T-helper 1 cell (primary cell): ENCODE data around the gene FOXE3.

Experiments
- DNase-seq, 5 donors: peaks; one replicate each; pipeline ENCODE4 v3.0.0-alpha.2; 2012 to 2020

The FOXE3 gene

DNA sequence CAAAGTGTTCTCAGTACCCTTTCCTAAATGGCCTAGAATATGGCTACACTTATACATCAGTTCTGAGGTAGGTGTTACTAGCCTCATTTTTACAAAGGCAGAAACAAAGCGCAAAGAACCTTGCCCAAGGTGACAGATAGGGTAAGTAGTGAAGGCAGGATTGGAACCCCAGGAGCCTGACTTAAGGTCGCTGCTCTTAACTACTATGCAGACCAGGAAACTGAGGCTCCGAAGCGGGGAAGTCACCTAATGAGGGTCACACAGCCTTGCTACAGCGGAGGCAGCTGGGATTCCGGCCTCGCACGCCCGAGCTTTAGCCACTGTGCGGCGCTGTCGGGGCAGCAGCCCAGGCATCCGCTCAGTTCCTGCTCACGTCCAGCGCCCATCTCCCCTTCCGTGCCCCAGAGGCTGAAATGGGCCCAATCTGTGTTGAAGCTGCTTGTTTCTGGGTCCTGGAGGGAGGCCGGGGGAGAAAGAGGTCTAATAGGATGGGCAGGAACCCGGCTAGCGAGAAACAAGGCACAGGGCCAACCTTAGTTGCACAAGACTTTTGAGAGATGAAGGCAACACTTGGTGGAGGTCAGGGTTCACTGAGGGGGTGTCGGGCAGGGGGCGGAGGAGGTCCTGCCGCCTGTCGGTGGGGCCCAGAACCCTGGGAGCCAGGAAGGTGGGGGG, 20.4 kb downstream of the FOXE3 start:
- DNase-seq, result peak; percentile 41 to 81 (median 61)

DNA sequence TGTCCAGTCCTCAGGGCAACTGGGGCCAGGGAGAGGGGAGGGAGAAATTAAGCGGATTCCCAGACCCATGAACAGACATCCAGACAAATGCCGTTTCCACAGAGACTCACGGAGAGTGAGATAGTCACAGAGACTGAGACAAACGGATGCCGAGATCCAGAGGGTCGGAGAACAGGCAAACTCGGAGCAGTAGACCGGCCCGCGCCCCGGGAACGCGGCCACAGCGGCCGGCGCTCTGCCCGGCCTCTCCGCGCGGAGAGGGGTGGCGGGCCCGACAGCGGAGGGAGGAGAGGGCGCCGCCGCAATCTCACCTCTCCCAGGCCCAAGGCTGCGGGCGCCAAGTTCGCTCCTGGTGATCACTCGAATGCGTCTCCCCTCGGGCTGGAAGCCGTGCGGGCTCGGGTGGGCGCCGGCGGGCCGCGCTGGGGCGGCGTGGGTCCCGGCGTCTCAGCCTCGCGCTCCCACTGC, 20.9 kb downstream of the FOXE3 start:
- peak in 1 of 5 donors; percentile 20 for DNase-seq

DNA sequence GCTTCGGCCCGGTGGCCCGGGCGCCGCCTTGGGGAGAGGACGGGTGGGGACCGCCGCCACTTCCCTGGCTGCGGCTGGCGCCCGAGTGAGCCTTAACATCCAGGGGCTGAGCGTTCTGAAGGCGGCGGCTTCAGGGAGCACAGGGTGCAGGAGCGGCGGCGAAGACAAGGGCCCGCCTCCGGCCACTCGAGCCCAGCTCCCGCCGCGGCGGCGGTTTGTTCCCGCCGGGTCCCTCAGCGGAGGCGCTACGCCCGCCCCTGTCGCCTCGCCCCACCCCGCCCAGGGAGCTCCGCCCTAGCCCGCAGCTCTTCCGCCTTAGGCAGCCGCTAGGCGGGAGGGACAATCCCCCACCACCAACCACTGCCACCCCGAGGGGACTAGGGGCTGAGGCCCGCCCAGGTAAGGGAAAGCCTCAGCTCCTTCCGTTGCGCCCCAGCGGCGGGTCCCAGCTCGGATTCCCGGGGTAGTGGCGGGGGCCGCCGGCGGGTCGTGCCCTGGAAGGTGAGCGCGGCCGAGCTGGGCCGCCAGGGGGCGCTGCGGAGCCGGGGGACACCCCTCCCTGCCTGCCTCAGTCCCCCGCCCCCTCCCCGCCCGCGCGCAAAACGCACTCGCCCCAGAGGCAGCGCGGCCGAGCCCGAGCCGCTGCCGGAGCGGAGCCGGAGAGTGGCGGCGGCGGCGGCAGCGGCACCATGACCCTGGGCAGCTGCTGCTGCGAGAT, 21.5 kb downstream of the FOXE3 start, which contains the start of gene FOXD2:
FOXD2 (plus strand) TSS at position 598 of the 718 bp plus-strand sequence; CDS start at position 690, 92 bp downstream.
- peak; percentile 81 to 92 (median 88) for DNase-seq

GRCh38 chr1:47438165-47439016, 22.3 kb downstream of the FOXE3 start:
- peak in 2 of 5 donors; percentile 31 to 44 for DNase-seq

DNA sequence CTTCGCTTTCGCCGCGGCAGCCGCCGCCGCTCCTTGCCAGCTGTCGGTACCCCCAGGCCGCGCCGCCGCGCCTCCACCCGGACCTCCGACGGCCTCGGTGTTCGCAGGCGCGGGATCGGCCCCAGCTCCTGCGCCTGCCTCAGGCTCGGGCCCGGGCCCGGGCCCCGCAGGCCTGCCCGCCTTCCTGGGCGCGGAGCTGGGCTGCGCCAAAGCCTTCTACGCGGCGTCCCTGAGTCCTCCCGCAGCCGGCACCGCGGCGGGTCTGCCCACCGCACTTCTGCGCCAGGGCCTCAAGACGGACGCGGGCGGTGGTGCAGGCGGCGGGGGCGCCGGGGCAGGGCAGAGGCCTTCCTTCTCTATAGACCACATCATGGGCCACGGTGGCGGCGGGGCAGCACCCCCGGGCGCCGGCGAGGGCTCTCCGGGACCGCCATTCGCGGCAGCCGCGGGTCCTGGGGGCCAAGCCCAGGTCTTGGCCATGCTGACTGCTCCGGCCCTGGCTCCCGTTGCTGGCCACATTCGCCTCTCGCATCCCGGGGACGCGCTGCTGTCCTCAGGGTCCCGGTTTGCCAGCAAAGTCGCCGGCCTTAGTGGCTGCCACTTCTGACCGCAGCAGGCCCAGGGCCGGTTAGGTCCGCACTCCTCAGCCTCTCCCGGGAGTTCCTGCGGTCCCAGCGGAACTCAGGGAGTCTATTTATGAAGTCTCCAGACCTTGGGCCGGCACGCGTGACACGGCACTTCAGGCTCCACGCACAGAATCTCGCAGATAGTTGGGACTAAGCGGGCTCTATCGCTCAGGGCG, 23.1 kb downstream of the FOXE3 start:
- DNase-seq, result no peak

DNA sequence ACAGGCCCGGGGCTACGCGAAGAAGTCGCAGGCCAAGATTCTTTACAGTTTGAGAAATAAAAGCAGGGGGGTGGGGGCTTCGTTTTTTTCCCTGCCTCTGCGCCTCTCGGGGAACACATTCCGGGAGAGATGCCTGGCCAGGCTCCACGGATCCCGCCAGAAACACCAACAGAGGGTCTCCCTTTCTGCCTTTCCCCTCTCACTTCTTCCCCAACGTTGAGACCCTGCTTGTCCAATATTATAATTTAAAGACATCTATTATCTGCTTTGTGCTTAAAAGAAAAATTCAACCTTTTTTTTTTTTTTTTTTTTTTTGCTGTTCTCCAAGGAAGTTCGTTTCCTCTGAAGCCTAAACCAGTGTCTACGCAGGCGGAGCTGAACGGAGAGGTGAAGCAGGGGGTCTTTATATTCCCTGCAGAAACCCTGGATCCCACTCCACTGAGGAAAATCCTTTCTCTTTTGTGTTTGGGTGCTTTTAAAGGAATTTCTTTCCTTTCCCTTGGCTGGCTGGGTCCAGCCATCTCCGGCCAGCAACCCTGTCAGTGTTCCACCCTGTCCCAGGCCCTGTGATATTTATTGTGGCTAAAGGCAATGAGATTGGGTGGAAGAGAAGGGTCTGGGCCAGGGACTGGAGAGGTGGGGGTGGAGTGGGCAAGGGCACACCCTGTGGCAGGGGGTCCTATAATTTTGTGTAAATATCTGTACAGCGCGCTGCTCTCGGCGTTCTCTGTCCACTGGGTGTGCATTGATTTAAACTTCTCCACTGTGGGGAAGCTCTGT, 23.9 kb downstream of the FOXE3 start:
- DNase-seq, result no peak

DNA sequence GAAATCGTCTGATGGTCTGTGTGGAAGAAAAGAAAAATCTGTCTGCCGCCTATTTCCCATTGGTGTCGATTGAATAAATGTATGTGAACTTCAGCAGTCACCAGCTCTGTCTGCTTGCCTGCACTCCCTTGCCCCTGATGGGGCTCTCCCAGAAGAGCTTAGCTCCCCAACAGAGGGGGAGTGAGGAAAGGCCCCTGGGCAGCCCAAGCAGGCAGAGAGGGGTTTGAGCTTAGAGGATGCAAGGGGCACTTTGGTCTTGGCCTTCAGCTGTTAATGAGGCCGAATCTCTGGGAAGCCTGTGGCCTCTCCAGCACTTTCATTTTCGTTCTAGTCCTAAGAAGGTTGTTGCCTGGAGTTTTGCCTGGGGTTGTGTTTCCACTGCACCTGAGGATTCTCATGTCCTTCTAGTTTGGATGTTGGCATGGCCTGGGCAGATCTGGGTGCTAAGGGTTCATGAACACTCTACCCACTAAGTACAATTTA, 24.6 kb downstream of the FOXE3 start:
- DNase-seq, result no peak

- DNase-seq, result no peak
Measured at GRCh38 chr1:47441450-47442106, 25.5 kb downstream of the FOXE3 start.

DNA sequence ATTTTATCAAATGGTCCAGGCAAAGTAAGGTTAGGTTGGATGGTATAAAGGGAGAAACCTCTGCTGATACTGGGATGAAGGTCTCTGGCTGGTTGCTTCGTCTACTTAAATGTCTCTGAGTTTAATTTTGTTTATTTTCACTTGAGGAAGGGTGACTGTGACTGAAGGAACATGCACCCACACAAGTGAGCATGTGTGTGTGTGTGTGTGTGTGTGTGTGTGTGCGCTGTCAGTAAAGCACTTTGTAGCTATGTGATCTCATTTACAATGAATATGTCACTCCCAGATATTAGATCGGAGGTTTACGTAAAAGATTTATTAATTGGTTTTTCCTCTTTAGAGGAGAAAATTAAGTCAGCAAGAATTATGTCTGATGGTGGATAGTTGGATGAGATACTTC, 26.1 kb downstream of the FOXE3 start:
- no peak for DNase-seq

GRCh38 chr1:47442842-47443529, 26.9 kb downstream of the FOXE3 start:
- DNase-seq, result no peak

DNA sequence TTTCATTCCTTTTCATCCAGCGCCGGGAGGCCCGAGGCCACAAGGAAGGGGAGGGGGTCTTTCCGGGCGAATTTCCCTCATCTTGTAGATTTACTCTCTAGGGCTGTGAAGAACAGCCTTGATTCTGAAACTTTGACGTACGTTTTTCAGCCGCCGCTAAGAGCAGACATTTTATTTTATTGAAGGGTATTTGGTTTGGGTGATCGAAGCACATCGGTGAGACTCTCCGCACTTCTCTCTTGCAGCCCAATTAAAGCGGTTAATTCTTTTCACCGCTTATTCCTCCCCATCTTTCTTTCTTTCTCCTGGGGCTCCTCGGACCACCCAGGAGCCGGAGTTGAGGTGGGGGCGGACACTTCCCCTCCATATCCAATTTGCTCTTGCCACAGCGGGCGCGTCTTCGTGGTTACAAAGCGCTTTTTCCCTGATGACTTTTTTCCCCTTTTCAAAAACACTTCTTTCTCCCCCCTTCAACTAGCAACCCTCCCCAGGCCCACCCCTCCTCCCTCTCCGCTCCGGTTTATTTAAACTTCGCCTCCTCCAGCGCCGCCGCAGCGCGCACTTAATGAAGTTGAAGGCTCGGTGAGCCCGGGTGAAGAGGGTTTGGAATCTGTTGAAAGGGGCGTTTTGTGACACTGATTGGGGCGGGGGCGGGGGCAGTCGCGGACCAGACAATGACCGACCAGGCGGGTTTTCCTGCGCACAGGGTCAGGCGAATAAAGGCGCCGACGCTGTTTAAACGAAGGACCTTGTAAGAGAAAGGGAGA, 27.6 kb downstream of the FOXE3 start:
- no peak for DNase-seq

- DNase-seq, result no peak
Measured at GRCh38 chr1:47444297-47444561, 28.1 kb downstream of the FOXE3 start.

GRCh38 chr1:47444562-47445465, 28.7 kb downstream of the FOXE3 start:
- peak in 1 of 5 donors; percentile 17 for DNase-seq

GRCh38 chr1:47445823-47446550, 29.9 kb downstream of the FOXE3 start:
- DNase-seq, result no peak

- no peak for DNase-seq
Measured at GRCh38 chr1:47448462-47449222, 32.6 kb downstream of the FOXE3 start.

GRCh38 chr1:47449822-47450552, 33.9 kb downstream of the FOXE3 start:
- DNase-seq, result no peak
